Glutamatergic neuron (in vitro differentiated cells): ENCODE results near the gene FSIP1. TPM values are rescaled to one million over a fixed set of nuclear protein-coding genes. Genes with fewer than 3 reads are reported as not detected.

Experiments used
- DNase-seq: peaks from one replicate; pipeline ENCODE4 v3.0.0; 2022
- H3K27ac Mint-ChIP-seq: one replicate; pipeline ENCODE4 v1.8.0; 2020; ENCODE audit warnings: mild to moderate bottlenecking, mixed read lengths, inconsistent platforms; ENCODE audit not compliant: unreplicated experiment
- H3K27me3 Mint-ChIP-seq: one replicate; pipeline ENCODE4 v1.8.0; 2020; ENCODE audit warnings: mild to moderate bottlenecking, moderate library complexity, mixed read lengths, inconsistent platforms; ENCODE audit not compliant: unreplicated experiment
- H3K36me3 Mint-ChIP-seq: one replicate; pipeline ENCODE4 v1.8.0; 2020; ENCODE audit warnings: mild to moderate bottlenecking, mixed read lengths, inconsistent platforms; ENCODE audit not compliant: unreplicated experiment
- H3K4me1 Mint-ChIP-seq: one replicate; pipeline ENCODE4 v1.8.0; 2020; ENCODE audit warnings: mild to moderate bottlenecking, low read depth, mixed read lengths, inconsistent platforms; ENCODE audit not compliant: unreplicated experiment
- H3K4me3 Mint-ChIP-seq: one replicate; pipeline ENCODE4 v1.8.0; 2020; ENCODE audit warnings: mild to moderate bottlenecking, mixed read lengths, inconsistent platforms; ENCODE audit not compliant: unreplicated experiment
- H3K9me3 Mint-ChIP-seq: one replicate; pipeline ENCODE4 v1.8.0; 2020; ENCODE audit warnings: mild to moderate bottlenecking, moderate library complexity, mixed read lengths, inconsistent platforms; ENCODE audit not compliant: unreplicated experiment
- CTCF ChIP-seq: fragments of 200-600 bp; sonication (generic); IDR thresholded peaks from one replicate; pipeline ENCODE4 v1.5.0; 2021; ENCODE audit not compliant: partially characterized antibody, unreplicated experiment
- total RNA-seq: library from RNA; stranded (reverse); fragmentation: NEBNext Ultra II Directional; extraction: Animal tissue kit (Norgen Biotek cat#: 25700); gene quantifications from one replicate; pipeline ENCODE4 v1.2.1, GENCODE V29; 2021; ENCODE audit not compliant: unreplicated experiment

Gene FSIP1
- total RNA-seq, 1 donor from 2014 or later: 1.5 TPM

- DNase-seq: no peak
- Mint-ChIP-seq H3K27ac (no peak overlapping the region), H3K9me3 (no peaks in the 10 kb centered on the region), H3K4me3 (no peak overlapping the region), H3K27me3 (no peaks in the 10 kb centered on the region), H3K4me1 (no peaks in the 10 kb centered on the region), H3K36me3 (no peaks in the 10 kb centered on the region)
- no peak for TF ChIP-seq CTCF
Measured at GRCh38 chr15:39596358-39597051, 186.1 kb downstream of the FSIP1 start.

GRCh38 chr15:39595338-39596221 is 187.1 kb downstream of the FSIP1 start:
- H3K27ac Mint-ChIP-seq: no peak overlapping the region
- no peak for DNase-seq
- no peaks in the 10 kb centered on the region for H3K9me3 Mint-ChIP-seq
- TF ChIP-seq CTCF: no peak
- H3K4me3 Mint-ChIP-seq: no peak overlapping the region
- no peaks in the 10 kb centered on the region for H3K4me1 Mint-ChIP-seq
- H3K36me3 Mint-ChIP-seq: no peaks in the 10 kb centered on the region
- no peaks in the 10 kb centered on the region for H3K27me3 Mint-ChIP-seq

- Mint-ChIP-seq H3K9me3 (no peaks in the 10 kb centered on the region), H3K4me1 (no peaks in the 10 kb centered on the region), H3K4me3 (no peak overlapping the region), H3K36me3 (no peaks in the 10 kb centered on the region), H3K27ac (no peak overlapping the region), H3K27me3 (no peaks in the 10 kb centered on the region)
- DNase-seq: no peak
- TF ChIP-seq CTCF: no peak
Measured at GRCh38 chr15:39594446-39595337, 187.9 kb downstream of the FSIP1 start.

- TF ChIP-seq CTCF: no peak
- H3K4me1 Mint-ChIP-seq: no peaks in the 10 kb centered on the region
- no peaks in the 10 kb centered on the region for H3K36me3 Mint-ChIP-seq
- H3K9me3 Mint-ChIP-seq: no peaks in the 10 kb centered on the region
- no peaks in the 10 kb centered on the region for H3K27me3 Mint-ChIP-seq
- no peak overlapping the region for H3K4me3 Mint-ChIP-seq
- no peak for DNase-seq
- H3K27ac Mint-ChIP-seq: no peak overlapping the region
Measured at GRCh38 chr15:39593656-39594445, 188.8 kb downstream of the FSIP1 start.
